Measurements from ENCODE around the gene OVCH2. TPM values are rescaled to one million over a fixed set of nuclear protein-coding genes. Genes with fewer than 3 reads are reported as not detected.

The OVCH2 gene
- total RNA-seq, 1 donor from 2014 or later, result not detected

GRCh38 chr11:7671347-7672215 is 34.7 kb downstream of the OVCH2 start:
- TF ChIP-seq, protein P1, sequence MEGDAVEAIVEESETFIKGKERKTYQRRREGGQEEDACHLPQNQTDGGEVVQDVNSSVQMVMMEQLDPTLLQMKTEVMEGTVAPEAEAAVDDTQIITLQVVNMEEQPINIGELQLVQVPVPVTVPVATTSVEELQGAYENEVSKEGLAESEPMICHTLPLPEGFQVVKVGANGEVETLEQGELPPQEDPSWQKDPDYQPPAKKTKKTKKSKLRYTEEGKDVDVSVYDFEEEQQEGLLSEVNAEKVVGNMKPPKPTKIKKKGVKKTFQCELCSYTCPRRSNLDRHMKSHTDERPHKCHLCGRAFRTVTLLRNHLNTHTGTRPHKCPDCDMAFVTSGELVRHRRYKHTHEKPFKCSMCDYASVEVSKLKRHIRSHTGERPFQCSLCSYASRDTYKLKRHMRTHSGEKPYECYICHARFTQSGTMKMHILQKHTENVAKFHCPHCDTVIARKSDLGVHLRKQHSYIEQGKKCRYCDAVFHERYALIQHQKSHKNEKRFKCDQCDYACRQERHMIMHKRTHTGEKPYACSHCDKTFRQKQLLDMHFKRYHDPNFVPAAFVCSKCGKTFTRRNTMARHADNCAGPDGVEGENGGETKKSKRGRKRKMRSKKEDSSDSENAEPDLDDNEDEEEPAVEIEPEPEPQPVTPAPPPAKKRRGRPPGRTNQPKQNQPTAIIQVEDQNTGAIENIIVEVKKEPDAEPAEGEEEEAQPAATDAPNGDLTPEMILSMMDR (conservative IDR thresholded peaks at IDR 0.05; ENCODE audit: low read depth, low read length), result no peak
- no peak overlapping the region for H3K4me3 ChIP-seq (ENCODE audit: low read depth, low read length)
- no peak for DNase-seq (ENCODE audit: low read depth)

DNA sequence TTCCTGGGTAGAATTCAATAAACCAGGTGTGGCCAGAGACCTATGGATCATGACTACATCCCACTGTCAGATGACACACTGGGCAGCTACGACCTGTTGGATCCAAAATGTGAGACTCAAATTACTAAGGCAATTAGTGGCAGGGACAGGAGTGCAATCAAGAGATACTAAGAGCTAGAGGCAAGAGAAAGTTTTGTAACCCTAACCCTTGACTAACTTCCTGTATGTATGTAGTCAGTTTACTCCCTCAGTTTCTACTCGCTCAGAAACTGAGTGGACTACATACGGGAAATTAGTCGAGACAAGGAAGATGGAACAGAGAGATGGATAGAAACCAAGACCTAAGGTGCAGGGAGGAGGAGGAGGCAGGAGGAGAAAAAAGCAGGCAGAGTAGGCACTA is 35.6 kb downstream of the OVCH2 start:
- no peak for DNase-seq (ENCODE audit: low read depth)
- TF ChIP-seq, protein P1 (conservative IDR thresholded peaks at IDR 0.05; ENCODE audit: low read depth, low read length), result no peak
- H3K4me3 ChIP-seq (ENCODE audit: low read depth, low read length), result no peak overlapping the region

- no peak overlapping the region for H3K4me3 ChIP-seq (ENCODE audit: low read depth, low read length)
- DNase-seq (ENCODE audit: low read depth), result no peak
- TF ChIP-seq, protein P1 (conservative IDR thresholded peaks at IDR 0.05; ENCODE audit: low read depth, low read length), result no peak
Observed at GRCh38 chr11:7668911-7669310, 37.4 kb downstream of the OVCH2 start.

DNA sequence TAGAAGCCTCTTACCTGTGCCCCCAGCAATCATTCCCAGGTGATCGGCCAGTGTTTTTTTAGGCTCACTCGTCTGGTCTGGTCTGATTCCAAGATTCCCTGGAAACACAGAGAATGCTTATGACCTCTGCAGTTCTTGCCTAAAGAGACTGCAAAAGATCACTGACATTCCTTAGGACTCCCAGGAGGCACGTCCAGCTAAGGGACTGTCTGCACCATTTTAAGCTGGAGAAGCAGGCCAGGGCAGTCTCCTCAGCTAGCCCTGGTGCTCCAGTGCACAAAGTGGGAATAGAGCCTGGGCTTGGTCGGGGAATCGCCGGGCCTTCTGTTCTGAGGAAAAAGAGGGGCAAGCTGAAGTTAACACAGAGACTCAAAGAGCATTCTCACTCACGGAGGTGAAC is 37.8 kb downstream of the OVCH2 start:
- TF ChIP-seq, protein P1 (conservative IDR thresholded peaks at IDR 0.05; ENCODE audit: low read depth, low read length), result no peak
- no peak for DNase-seq (ENCODE audit: low read depth)
- H3K4me3 ChIP-seq (ENCODE audit: low read depth, low read length), result no peak overlapping the region

DNA sequence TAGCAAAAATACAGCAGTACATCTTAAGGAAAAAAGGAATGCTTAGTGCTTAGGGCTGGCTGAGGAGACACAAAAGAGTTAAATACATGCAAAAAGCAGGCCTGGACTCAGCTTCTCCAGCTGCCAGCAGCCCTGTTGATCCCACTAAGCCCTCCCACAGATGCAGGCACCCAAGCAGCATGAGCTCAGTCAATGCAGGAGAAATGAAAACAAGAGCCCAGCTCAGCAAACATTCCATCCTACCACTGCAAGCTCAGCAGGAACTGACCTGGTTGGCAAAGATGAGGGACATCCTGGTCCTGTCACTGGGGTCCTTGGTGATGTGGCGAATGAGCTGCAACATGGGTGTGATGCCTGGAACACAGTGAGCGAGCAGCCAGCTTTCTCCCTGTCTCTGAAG is 38.8 kb downstream of the OVCH2 start:
- no peak for DNase-seq (ENCODE audit: low read depth)
- TF ChIP-seq, protein P1 (conservative IDR thresholded peaks at IDR 0.05; ENCODE audit: low read depth, low read length), result no peak
- no peak overlapping the region for H3K4me3 ChIP-seq (ENCODE audit: low read depth, low read length)

DNA sequence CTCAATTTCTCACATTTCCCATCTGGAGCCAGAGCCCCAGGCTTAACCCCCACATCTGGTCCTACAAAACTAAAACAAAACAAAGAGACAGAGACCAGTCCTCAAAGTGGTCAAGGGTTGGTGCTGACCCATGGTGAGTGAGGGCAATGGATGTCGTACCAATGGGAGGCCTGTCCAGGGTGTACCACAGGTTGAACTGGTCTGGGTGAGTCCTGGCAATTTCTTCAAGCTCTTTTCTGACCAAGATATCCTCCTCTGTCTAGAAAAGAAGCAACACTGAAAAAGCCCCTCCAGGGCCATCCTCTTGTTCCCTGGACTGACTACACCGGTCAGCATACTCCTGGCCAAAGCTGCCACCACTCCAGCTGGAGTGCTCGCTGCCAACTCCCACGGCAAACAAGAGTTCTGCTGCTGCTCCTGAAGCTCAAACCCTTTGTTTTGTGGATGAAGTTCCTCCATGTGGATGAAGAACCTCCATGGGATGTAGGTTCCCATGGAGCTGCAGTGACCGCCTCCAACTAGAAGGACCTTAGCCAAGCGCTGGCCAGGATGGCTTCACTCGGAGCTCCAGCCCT is 39.9 kb downstream of the OVCH2 start:
- TF ChIP-seq, protein P1 (conservative IDR thresholded peaks at IDR 0.05; ENCODE audit: low read depth, low read length), result no peak
- DNase-seq (ENCODE audit: low read depth), result no peak
- no peak overlapping the region for H3K4me3 ChIP-seq (ENCODE audit: low read depth, low read length)

All from epithelial cell of proximal tubule (primary cell).